ENCODE measurements around the gene SNX21. TPM values are rescaled to one million over a fixed set of nuclear protein-coding genes. Genes with fewer than 3 reads are reported as not detected.

SNX21 gene, protein sequence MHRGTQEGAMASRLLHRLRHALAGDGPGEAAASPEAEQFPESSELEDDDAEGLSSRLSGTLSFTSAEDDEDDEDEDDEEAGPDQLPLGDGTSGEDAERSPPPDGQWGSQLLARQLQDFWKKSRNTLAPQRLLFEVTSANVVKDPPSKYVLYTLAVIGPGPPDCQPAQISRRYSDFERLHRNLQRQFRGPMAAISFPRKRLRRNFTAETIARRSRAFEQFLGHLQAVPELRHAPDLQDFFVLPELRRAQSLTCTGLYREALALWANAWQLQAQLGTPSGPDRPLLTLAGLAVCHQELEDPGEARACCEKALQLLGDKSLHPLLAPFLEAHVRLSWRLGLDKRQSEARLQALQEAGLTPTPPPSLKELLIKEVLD
- 9.8 and 13.3 TPM in 2 replicates for total RNA-seq (2021)
- Bru-seq, nascent RNA, result percentile 53 among the genes with signal in this experiment
- BruChase-seq, experiment 1, labeled RNA remaining after a 2-hour chase, result percentile 51 among the genes with signal in this experiment
- percentile 56 among the genes with signal in this experiment for BruChase-seq, experiment 2, labeled RNA remaining after a 6-hour chase
- long read RNA-seq, partial matches to known transcripts, result 0 of 8 reads
- long read RNA-seq, other reads (novel, unspliced or antisense), result 5 of 8 reads

DNA sequence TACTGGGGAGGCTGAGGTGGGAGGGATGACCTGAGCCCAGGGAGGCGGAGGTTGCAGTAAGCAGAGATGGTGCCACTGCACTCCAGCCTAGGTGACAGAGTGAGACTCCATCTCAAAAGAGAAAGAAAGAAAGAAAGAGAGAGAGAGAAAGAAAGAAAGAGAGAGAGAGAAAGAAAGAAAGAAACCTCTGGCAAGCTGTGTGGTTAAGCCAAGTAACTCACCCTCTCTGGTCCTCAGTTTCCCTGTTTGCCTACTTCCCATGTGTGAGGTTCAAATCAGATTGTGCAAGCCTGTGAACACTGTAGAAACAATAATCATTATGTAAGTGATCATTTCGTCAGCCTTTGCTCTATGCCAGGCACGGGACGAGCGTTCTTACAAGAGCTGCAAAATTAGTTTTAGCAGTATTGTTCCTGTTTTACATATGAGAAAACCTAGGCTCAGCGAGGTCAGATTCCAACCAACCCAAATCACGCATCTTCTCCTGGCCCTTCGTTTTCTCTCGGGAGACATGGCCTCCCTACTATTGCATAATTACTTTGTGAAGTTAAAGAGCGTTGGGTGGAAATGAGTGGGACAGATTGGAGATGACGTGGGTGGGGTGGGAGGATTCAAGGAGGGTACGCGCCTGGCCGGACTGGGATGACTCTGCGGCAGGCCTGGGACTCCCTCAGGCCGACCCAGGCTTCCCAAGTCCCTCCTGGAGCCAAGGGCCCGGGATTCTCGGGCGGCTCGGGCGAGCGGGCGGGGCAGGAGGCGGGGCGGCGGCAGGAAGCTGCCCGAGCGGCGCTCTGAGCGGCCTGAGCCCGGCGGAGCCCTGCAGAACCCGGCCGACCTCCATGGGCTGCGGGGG lies at the start of gene SNX21:
Gene SNX21, plus strand, starts transcription at position 770 of the 853 bp plus-strand sequence. CDS start 121 bp downstream, outside the sequence.
- Histone ChIP-seq H3F3A (ENCODE audit: insufficient read depth, low read depth) (peaks cover 36% of the 10 kb centered on the region), H3K4me3 (peak within 1 kb of the TSS; percentile 62), H3K9me2 (ENCODE audit: insufficient read depth) (no peaks in the 10 kb centered on the region), H3K9me3 (ENCODE audit: insufficient read depth, low read depth) (no peaks in the 10 kb centered on the region), H2AFZ (peak within 1 kb of the TSS; percentile 77), H4K20me1 (ENCODE audit: insufficient read depth) (no peaks in the 10 kb centered on the region), H3K4me2 (peak within 1 kb of the TSS; percentile 75), H3K36me3 (ENCODE audit: low read depth) (no peaks in the 10 kb centered on the region), H3K4me1 (replicated peaks; ENCODE audit: insufficient read depth) (peaks cover 18% of the 10 kb centered on the region), H3K27ac (no peak within 1 kb of the TSS), H3K79me2 (ENCODE audit: low read depth) (no peaks in the 10 kb centered on the region), H3K27me3 (ENCODE audit: insufficient read depth, low read depth) (no peaks in the 10 kb centered on the region)
- TF ChIP-seq EZH2 (IDR thresholded peaks at IDR 0.05; ENCODE audit: low read depth), result no peak
- TF ChIP-seq, protein P1, sequence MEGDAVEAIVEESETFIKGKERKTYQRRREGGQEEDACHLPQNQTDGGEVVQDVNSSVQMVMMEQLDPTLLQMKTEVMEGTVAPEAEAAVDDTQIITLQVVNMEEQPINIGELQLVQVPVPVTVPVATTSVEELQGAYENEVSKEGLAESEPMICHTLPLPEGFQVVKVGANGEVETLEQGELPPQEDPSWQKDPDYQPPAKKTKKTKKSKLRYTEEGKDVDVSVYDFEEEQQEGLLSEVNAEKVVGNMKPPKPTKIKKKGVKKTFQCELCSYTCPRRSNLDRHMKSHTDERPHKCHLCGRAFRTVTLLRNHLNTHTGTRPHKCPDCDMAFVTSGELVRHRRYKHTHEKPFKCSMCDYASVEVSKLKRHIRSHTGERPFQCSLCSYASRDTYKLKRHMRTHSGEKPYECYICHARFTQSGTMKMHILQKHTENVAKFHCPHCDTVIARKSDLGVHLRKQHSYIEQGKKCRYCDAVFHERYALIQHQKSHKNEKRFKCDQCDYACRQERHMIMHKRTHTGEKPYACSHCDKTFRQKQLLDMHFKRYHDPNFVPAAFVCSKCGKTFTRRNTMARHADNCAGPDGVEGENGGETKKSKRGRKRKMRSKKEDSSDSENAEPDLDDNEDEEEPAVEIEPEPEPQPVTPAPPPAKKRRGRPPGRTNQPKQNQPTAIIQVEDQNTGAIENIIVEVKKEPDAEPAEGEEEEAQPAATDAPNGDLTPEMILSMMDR (conservative IDR thresholded peaks at IDR 0.05), result no peak
- intact Hi-C loops (cut with micrococcal nuclease; ENCODE audit: unreplicated experiment), result no loop called here
- DNase-seq, result peak; percentile 60 to 84
- ChIA-PET CTCF (interaction anchor here (0.6 kb wide), 1 partner anchor 37 kb away, joined by 3 read pairs; no protein-coding TSS in a partner anchor), POLR2A (ENCODE audit: unreplicated experiment) (interaction anchor here (0.5 to 0.7 kb wide), 5 partner anchors 20 to 1891 kb away, joined by 3 read pairs; partner anchors contain the start of gene ZSWIM1)
- TSS peak; percentile 55 for BruUV-seq (replicated peaks)

GRCh38 chr20:45788351-45788750 lies 45.2 kb upstream of the SNX21 start:
- Histone ChIP-seq H3K9me2 (ENCODE audit: insufficient read depth) (no peaks in the 10 kb centered on the region), H3K4me3 (no peak overlapping the region), H2AFZ (no peak overlapping the region), H3K9me3 (ENCODE audit: insufficient read depth, low read depth) (no peaks in the 10 kb centered on the region), H3K4me2 (peak overlapping the region; percentile 23; the same call in 1 of the 2 replicates), H4K20me1 (ENCODE audit: insufficient read depth) (no peaks in the 10 kb centered on the region), H3K79me2 (ENCODE audit: low read depth) (peaks cover 16% of the 10 kb centered on the region), H3K27ac (peak overlapping the region; percentile 60), H3K36me3 (ENCODE audit: low read depth) (no peaks in the 10 kb centered on the region), H3F3A (ENCODE audit: insufficient read depth, low read depth) (peaks cover 48% of the 10 kb centered on the region), H3K27me3 (ENCODE audit: insufficient read depth, low read depth) (no peaks in the 10 kb centered on the region), H3K4me1 (replicated peaks; ENCODE audit: insufficient read depth) (peaks cover 49% of the 10 kb centered on the region)
- no peak for DNase-seq
- TF ChIP-seq, protein P1 (conservative IDR thresholded peaks at IDR 0.05), result no peak
- no peak for TF ChIP-seq EZH2 (IDR thresholded peaks at IDR 0.05; ENCODE audit: low read depth)
- CTCF ChIA-PET, result interaction anchor here (0.6 to 0.7 kb wide), 3 partner anchors 31 to 513 kb away, joined by 4 to 8 read pairs (median 7); no protein-coding TSS in a partner anchor
- POLR2A ChIA-PET (ENCODE audit: unreplicated experiment), result no interaction called here
- BruUV-seq (replicated peaks), result no TSS peak
- intact Hi-C loops (cut with micrococcal nuclease; ENCODE audit: unreplicated experiment), result no loop called here

All from PC-9 (cell line).